ENCODE measurements around the gene MYEOV. TPM values are rescaled to one million over a fixed set of nuclear protein-coding genes. Genes with fewer than 3 reads are reported as not detected.

Gene MYEOV
- total and polyA plus RNA-seq, 2 donors (not counting 1 experiment from before 2014, with no cell fraction given) = 0.72 TPM; not detected in 1

DNA sequence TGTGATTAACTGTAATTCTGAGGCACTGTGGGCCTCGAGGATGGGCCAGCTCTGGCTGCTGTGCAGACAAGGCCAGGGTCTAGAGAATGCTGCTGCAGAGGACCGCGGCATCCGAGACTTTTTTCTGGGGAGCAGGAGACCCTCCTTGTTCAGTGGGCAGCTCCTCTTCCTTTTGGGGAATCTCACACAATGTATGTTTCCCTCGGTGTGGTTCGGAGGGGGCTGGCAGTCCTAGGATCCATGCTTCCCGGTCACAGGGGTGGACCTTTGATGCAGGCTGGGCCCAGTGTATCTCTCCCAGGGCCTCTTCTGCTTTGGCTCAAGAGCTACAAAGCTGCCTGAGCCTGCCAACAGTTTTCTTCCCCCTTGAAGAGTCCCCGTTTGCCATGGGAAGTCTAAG, 31.5 kb downstream of the MYEOV start:
- 93% methylated on average over 7 of the region's 8 CpGs for WGBS (ENCODE audit: insufficient coverage)
- no peak for ATAC-seq (ENCODE audit: low read depth)
- CTCF ChIA-PET = no interaction called here
- H3K36me3 ChIP-seq (replicated peaks in 1 of 2; ENCODE audit: control extremely low read depth in 1 of 2, control insufficient read depth in 1 of 2, extremely low read depth in 1 of 2, insufficient read depth in 2 of 2, low read length in 1 of 2) = no peaks in the 10 kb centered on the region
- H3K27me3 ChIP-seq (replicated peaks in 1 of 4; ENCODE audit: control extremely low read depth in 1 of 4, control insufficient read depth in 3 of 4, insufficient read depth in 4 of 4, low read length in 3 of 4) = no peaks in the 10 kb centered on the region
- Mint-ChIP-seq H3K27ac (no peak overlapping the region), H3K27me3 (no peaks in the 10 kb centered on the region), H3K4me3 (no peak overlapping the region), H3K9me3 (ENCODE audit: insufficient read depth) (no peaks in the 10 kb centered on the region), H3K4me1 (no peaks in the 10 kb centered on the region)
- H3K9me3 ChIP-seq (ENCODE audit: control extremely low read depth in 1 of 3, control insufficient read depth in 2 of 3, insufficient read depth in 1 of 3, low read length in 2 of 3) = peaks cover 0 to 7% (median 0%) of the 10 kb centered on the region in 3 donors
- H4K20me1 ChIP-seq (ENCODE audit: control insufficient read depth, insufficient read depth, low read length, poor library complexity, severe bottlenecking) = no peaks in the 10 kb centered on the region
- DNase-seq = no peak
- no peak overlapping the region for H3K4me2 ChIP-seq (replicated peaks; ENCODE audit: low read depth, low read length, poor library complexity, severe bottlenecking)
- H2AFZ ChIP-seq (ENCODE audit: insufficient read depth, low read depth, low read length, poor library complexity, severe bottlenecking) = no peak overlapping the region
- no peak overlapping the region for H3K9ac ChIP-seq (ENCODE audit: low read length)
- intact Hi-C loops (cut with micrococcal nuclease) = no loop called here
- POLR2A ChIA-PET = no interaction called here
- no peaks in the 10 kb centered on the region for H3K79me2 ChIP-seq (ENCODE audit: control insufficient read depth, insufficient read depth, low read length)
- TF ChIP-seq, protein P1, sequence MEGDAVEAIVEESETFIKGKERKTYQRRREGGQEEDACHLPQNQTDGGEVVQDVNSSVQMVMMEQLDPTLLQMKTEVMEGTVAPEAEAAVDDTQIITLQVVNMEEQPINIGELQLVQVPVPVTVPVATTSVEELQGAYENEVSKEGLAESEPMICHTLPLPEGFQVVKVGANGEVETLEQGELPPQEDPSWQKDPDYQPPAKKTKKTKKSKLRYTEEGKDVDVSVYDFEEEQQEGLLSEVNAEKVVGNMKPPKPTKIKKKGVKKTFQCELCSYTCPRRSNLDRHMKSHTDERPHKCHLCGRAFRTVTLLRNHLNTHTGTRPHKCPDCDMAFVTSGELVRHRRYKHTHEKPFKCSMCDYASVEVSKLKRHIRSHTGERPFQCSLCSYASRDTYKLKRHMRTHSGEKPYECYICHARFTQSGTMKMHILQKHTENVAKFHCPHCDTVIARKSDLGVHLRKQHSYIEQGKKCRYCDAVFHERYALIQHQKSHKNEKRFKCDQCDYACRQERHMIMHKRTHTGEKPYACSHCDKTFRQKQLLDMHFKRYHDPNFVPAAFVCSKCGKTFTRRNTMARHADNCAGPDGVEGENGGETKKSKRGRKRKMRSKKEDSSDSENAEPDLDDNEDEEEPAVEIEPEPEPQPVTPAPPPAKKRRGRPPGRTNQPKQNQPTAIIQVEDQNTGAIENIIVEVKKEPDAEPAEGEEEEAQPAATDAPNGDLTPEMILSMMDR (IDR thresholded peaks at IDR 0.05) = no peak
- no peak for TF ChIP-seq EZH2 (IDR thresholded peaks at IDR 0.05; ENCODE audit: borderline replicate concordance, insufficient read depth, low read depth, low read length, poor library complexity, severe bottlenecking)
- no peak overlapping the region for H3K4me3 ChIP-seq (ENCODE audit: control extremely low read depth in 1 of 5, extremely low read depth in 1 of 5, insufficient read depth in 1 of 5, low read depth in 2 of 5, low read length in 4 of 5)
- H3K4me1 ChIP-seq (ENCODE audit: control insufficient read depth in 2 of 2, insufficient read depth in 2 of 2, low read length in 2 of 2) = no peaks in the 10 kb centered on the region
- H3K27ac ChIP-seq (ENCODE audit: low read length in 2 of 2) = no peak overlapping the region

DNA sequence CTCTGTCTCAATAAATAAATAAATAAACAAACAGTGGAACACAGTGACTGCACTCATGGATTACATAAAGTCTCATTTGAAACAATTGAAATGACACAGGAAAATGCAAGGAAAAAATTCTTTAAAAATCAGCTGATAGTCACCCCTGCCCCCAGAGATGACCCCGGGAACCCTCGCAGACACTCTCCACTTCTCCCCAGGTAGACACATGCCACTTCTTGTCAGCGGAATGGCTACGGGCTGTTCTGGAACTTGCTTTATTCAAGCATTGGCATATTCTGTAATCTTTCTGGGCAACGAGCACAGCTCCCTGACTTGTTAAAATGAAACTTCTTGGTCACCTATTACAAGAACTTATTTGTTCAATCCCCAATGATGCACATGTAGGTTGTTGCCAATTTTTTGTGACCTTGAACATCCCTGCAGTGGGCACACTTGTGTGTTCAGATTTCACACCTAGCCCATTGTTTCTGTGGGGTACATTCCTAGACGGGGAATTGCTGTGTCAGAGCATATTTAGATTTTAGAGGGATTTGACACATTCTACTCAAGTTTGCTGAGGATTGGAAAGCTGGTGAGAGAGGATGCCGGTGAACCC, 32.8 kb downstream of the MYEOV start:
- peaks cover 0 to 7% (median 0%) of the 10 kb centered on the region in 3 donors for H3K9me3 ChIP-seq (ENCODE audit: control extremely low read depth in 1 of 3, control insufficient read depth in 2 of 3, insufficient read depth in 1 of 3, low read length in 2 of 3)
- no peak overlapping the region for H2AFZ ChIP-seq (ENCODE audit: insufficient read depth, low read depth, low read length, poor library complexity, severe bottlenecking)
- H3K4me1 Mint-ChIP-seq = no peaks in the 10 kb centered on the region
- H3K27me3 Mint-ChIP-seq = no peaks in the 10 kb centered on the region
- H3K4me3 Mint-ChIP-seq = no peak overlapping the region
- ChIA-PET POLR2A (no interaction called here), CTCF (no interaction called here)
- no peaks in the 10 kb centered on the region for H3K4me1 ChIP-seq (ENCODE audit: control insufficient read depth in 2 of 2, insufficient read depth in 2 of 2, low read length in 2 of 2)
- intact Hi-C loops (cut with micrococcal nuclease) = no loop called here
- DNase-seq = no peak
- H3K36me3 ChIP-seq (replicated peaks in 1 of 2; ENCODE audit: control extremely low read depth in 1 of 2, control insufficient read depth in 1 of 2, extremely low read depth in 1 of 2, insufficient read depth in 2 of 2, low read length in 1 of 2) = no peaks in the 10 kb centered on the region
- H3K27ac ChIP-seq (ENCODE audit: low read length in 2 of 2) = no peak overlapping the region
- H4K20me1 ChIP-seq (ENCODE audit: control insufficient read depth, insufficient read depth, low read length, poor library complexity, severe bottlenecking) = no peaks in the 10 kb centered on the region
- TF ChIP-seq, protein P1 (IDR thresholded peaks at IDR 0.05) = no peak
- no peak for TF ChIP-seq EZH2 (IDR thresholded peaks at IDR 0.05; ENCODE audit: borderline replicate concordance, insufficient read depth, low read depth, low read length, poor library complexity, severe bottlenecking)
- no peaks in the 10 kb centered on the region for H3K79me2 ChIP-seq (ENCODE audit: control insufficient read depth, insufficient read depth, low read length)
- no peak overlapping the region for H3K4me3 ChIP-seq (ENCODE audit: control extremely low read depth in 1 of 5, extremely low read depth in 1 of 5, insufficient read depth in 1 of 5, low read depth in 2 of 5, low read length in 4 of 5)
- H3K4me2 ChIP-seq (replicated peaks; ENCODE audit: low read depth, low read length, poor library complexity, severe bottlenecking) = no peak overlapping the region
- whole genome bisulfite sequencing (ENCODE audit: insufficient coverage) = 96% methylated on average over 7 of the region's 7 CpGs
- no peak overlapping the region for H3K9ac ChIP-seq (ENCODE audit: low read length)
- no peaks in the 10 kb centered on the region for H3K9me3 Mint-ChIP-seq (ENCODE audit: insufficient read depth)
- H3K27ac Mint-ChIP-seq = no peak overlapping the region
- no peak for ATAC-seq (ENCODE audit: low read depth)
- H3K27me3 ChIP-seq (replicated peaks in 1 of 4; ENCODE audit: control extremely low read depth in 1 of 4, control insufficient read depth in 3 of 4, insufficient read depth in 4 of 4, low read length in 3 of 4) = no peaks in the 10 kb centered on the region
